Stimulated activated CD4-positive, alpha-beta T cell treated with anti-CD3 and anti-CD28 coated beads, Interleukin-12 subunit alpha, Interleukin-12 subunit beta, amount 100 ng/mL, for 24 hours (primary cell): ENCODE results near the gene ZNF575.
A peak's percentile ranks its signal among the peaks of the same experiment; 100 is the strongest.
"Not testable (repeated sequence)": the region's sequence is repeated elsewhere in the genome, so short reads cannot be mapped to it uniquely, and the experiment has no call there.

Source experiments
- DNase-seq, 2 experiments: peaks; one replicate each; pipeline ENCODE4 v3.0.0-alpha.2; 2020; ENCODE audit warnings: low read depth in 2 of 2

Gene ZNF575

DNA sequence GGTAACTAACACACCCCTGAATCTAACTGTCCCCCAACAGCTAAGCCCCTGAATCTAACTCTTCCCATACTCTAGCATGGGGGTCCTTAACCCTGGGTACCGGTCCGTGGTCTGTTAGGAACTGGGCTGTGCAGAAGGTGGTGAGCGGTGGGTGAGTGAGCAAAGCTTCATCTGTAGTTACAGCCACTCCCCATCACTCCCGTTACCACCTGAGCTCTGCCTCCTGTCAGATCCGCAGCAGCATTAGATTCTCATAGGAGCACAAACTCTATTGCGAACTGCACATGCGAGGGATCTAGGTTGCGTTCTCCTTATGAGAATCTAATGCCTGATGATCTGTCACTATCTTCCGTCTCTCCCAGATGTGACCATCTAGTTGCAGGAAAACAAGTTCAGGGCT is 22.3 kb upstream of the ZNF575 start:
- no peak for DNase-seq

DNA sequence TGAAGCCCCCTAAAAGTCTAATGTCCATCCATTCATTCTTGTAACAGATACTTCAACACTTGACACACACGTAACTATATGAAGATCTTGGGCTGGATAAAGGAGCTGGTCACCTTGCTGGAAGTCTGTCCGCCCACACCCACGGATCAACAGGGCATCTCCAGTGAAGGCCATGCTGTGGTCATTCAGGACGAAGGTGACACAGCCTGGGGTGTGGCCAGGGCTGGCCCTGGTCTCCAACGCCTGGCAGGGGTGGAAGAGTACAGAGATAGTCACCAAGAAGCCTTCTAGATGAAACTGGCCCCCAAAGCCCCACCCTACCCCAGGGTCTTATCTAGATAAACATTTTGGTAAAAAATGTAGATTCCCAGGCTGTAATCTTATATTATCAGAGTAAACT is 21.7 kb upstream of the ZNF575 start:
- no peak for DNase-seq

DNA sequence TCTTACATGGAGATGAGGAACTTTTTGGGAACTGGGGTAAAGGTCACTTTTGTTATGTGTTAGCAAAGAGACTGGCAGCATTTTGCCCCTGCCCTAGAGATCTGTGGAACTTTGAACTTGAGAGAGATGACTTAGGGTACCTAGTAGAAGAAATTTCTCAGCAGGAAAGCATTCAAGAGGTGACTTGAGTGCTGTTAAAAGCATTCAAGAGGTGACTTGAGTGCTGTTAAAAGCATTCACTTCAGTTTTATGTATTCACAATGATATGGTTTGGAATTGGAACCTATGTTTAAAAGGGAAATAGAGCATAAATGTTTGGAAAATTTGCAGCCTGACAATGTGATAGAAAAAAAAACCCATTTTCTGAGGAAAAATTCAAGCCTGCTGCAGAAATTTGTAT is 20.6 kb upstream of the ZNF575 start:
- not testable (repeated sequence) for DNase-seq

DNA sequence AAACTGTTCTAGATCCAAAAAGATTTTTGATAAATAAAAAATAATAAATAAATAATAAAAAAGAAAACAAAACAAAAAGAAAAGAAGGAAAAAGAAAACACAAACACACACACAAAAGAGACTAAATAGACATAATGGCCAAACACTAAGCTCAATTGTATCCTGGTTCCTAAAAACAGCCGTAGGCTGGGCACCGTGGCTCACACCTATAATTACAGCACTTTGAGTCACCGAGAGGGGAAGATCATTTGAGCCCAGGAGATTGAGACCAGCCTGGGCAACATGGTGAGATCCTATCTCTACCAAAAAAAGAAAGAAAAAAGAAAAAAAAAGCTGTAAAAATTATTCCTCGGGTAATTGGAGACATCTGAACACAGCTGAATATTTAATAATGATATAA is 14.9 kb upstream of the ZNF575 start:
- DNase-seq = no peak

DNA sequence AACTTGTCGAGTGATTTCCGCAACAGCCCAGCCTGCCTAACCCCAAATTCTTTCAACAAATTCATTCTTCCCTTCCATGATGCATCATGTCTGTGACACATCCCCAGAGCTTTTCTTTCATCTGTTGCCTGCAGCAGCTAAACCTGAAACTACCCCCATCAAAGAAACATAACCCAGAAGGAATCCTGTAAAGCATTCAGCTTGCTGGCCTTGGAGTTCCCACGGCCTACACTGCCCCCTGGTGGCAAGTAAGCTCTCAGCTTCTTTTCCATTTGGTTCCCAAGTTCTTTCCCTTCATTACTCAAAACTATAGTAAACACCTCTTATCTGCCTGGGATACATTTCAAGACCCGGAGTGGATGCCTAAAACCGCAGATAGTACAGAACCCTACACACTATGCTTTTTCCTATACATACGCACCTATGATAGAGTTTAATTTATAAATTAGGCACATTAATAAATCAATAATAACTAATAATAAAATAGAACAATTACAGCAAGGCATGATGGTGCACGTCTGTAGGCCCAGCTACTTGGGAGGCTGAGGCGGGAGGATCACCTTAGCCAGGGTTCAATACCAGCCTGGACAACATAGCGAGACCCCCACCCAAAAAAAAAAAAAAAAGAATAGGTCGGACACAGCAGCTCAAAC is 13.4 kb upstream of the ZNF575 start:
- DNase-seq = peak; percentile 51 to 82

DNA sequence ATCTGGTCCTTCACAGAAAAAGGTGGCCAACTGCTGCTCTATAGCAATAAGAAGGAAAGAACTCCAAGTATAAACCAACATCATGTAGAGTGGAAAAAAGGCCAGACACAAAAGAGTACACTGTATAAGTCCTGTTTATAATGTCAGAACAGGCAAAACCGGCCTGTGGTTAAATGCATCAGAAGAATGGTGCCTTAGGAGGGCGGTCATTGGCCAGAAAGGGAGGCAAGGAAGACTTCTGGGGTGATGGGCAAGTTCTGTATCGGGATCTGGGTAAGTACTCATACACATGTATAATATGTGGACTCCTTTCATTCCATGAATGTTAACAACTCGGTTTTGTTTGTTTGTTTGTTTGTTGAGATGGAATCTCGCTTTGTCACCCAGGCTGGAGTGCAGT is 10.1 kb upstream of the ZNF575 start:
- DNase-seq = no peak

DNA sequence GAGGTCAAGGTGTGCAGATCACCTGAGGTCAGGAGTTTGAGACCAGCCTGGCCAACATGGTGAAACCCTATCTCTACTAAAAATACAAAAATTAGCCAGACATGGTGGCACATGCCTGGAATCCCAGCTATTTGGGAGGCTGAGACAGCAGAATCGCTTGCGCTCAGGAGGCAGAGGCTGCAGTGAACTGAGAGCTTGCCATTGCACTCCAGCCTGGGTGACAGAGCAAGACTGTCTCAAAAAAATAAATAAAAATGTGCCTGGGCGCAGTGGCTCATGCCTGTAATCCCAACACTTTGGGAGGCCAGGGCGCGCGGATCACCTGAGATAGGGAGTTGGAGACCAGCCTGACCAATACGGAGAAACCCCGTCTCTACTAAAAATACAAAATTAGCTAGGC is 9.3 kb upstream of the ZNF575 start:
- DNase-seq = not testable (repeated sequence)

DNA sequence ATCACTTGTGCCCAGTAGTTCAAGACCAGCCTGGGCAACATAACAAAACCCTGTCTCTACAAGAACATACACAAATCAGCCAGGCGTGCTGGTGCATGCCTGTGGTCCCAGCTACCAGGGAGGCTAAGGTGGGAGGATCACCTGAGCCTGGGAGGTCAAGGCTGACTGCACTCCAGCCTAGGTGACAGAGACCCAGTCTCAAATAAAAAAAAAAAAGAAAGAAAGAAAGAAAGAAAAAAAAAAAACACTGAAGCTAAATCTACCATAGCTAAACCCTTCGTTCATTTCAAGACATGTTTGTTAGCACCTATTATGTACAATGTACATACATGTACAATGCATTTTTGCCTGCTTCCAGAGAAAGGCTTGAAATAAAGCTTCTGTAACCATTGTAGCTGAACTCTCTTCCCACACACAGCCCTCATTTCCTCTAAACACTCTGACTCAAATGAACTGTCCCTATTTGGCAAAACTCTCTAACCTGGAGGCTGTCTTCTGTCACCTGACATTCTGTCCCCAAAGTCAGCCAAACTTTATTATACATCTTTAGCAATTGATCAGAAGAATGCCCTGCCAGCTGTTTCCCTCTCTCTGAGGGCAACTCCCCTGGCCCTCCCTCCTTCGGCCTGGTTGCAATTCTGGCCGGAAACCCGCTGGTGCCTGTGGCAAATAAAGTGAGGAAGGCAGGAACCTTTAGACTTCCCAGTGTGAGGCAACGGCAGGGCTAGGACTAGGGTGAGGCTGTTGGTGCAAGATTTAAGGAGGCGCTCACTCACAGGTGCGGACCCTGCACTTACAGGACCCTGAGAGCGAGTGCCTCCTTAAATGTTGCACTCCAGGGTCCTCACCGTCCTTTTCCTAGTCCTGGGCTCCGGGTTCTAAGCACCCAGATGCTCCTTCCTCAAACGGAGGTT is 7.8 kb upstream of the ZNF575 start:
- no peak for DNase-seq

DNA sequence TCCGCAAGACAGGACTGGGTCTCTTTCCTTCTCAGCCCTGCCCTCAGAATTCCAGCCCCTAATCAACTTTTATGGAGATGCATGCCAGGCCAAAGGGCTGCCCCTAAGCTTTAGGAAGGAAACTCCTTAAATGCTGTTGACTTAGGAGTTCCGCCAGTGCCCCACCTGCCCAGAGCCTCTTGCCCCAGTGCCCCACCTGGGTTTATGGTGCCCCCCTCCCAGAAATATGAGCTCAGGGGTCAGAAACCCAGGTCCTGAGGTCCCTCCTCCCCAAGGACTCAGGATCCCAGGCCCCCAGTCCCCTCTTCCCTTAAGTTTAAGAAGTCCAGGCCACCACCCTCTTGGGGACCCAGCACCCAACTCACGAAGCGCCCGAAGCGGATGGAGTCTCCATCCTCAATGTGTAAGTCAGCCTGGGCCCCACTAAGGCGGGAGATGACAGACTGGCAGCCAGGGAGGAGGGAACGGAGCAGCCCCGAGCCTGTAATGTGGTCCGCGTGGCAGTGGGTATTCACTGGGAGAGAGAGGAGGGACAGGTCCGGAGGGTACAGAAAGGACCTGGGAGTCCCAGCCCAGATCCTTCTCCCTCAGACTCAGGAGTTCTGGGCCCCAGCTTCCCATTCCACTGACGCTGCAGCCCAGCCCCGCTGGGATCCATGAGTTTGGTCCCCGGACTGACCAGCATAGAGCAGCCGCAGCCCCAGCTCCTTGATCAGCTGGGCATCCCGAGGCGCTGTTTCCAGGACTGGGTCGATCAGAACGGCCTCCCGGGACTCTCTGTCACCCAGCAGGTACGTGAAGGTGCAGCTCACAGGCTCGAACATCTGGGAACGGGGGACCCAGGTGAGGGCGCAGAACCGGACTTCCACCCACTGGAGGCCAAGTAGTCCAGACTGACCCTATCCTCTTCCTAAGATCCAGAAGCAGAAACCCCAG is 6.9 kb upstream of the ZNF575 start:
- no peak for DNase-seq

DNA sequence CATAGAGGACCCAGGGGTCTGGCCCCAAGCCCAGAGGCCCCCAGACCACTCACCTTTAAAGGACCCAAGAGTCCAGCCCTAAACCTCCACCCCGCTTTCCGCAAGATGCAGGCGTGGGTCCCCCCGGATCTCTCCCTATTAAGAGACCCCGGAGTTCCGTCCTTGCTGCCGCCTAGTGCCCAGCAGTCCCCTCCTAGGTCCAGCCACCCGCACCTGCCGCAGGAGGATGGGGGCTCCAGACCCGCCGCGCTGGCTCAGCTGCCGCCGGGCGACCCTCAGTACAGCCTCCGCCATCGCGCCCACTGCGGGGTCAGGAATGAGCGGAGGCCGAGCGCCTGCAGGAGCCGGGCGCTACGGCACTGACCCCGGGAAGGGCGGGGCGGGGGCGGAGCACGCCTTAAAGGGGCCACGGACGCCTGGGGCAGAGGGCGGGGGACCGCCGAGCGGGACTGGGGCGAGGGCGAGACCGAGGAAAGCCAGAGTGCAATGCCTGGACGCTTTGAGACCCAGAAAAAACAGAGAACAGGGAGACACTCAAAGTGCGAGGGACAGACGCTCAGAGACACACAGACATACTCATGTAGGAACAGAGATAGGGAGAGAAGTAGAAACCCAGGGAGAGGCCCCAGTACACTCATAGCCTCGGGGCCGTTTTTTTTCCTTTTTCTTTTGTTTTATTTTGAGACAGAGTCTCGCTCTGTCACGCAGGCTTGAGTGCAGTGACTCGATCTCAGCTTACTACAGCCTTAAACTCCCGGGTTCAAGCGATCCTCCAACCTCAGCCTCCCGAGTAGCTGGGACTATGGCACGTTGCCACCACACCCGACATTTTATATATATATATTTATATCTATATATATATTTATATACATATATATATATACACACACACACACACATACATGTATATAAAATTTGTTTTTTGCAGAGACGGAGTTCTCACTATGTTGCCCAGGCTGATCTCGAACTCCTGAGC is 5.8 kb upstream of the ZNF575 start, which contains the start of gene ETHE1:
Gene ETHE1 (minus strand): TSS at position 318 of the 976 bp plus-strand sequence. CDS start 24 bp downstream, at position 294.
- DNase-seq = peak; percentile 55 to 80

DNA sequence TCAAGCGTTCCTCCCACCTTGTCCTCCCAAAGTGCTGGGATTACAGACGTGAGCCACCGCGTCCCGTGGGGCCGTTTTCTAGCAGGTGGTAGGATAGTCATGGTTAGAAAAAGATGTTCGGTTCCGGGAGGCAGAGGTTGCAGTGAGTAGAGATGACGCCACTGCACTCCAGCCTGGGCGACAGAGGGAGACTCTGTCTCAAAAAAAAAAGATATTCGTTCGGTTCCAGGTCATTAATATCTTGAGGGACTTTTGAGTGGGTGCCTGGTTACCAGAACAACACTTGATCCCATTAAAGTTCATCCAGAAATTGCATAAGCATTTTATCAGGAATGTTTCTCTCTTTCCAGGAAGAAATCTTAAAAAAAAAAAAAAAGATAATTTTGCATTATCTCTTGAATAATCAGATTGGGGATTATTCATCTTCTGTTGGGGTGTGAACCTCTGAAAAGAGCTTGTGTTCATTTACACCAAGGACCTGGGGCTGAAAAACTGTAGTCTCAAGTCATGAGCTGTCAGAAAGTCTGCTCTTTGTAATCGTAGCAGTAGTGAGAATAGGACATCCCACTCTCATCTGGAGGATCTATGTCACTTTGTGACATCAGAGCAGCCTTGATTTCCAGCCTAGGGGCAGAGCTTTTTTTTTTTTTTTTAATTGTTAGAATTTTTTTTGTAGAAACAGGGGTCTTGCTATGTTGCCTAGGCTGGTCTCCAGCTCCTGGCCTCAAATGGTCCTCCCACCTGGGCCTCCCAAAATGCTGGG is 4.9 kb upstream of the ZNF575 start:
- no peak for DNase-seq

DNA sequence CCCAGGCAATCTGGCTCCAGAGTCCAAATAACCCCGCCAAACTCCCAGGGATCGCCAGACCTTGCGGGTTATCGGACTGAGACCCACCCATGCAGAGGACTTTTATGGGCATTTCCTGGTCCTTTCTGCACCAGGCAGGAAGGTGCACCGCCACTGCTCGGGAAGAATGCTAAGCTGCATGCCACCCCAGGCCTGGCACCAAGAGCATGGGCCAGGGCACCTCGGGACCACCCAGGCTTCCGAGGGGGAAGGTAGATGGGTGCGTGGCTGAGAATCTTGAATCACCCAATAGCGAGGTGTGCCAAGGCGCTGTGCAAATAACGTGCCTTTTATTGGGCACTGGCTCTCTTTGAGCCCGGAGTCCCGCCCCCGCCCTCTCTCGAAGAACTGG is 422 bp upstream of the ZNF575 start:
- DNase-seq = no peak

DNA sequence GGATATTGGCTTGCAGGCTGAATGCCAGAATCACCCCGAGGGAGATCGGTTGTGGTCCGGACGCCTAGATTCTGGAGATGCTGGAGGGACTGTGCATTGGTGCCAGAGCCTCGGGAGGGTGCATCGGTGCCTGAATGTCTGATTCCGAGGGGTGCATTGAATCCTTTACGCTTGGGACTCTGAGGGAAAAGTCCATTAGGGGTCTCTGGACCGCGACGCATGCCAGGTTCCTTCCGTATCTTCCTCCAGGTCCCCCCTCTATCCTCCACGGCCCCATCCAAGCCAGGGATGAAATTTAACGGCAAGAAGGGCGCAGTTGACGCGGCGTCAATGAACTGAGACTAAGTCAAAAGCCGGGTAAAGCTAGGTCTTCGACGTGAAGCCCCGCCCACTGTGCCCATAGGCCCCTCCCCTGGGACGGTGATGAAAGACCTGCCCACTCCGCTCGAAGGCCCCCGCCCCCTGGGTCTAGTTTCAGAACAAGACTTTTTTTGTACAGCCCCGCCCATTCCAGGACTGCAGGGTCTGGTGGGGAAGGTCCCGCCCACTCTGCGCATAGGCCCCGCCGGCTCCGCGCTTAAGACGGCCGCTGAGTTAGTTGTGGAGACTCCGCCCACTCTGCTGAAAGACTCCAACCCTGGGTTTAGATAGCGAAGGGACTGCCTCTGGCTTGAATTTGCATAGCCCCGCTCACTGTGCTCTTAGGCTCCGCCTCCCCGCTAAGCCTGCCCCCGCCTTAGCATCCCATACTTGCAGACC is 737 bp downstream of the ZNF575 start:
- DNase-seq = peak; percentile 75 to 94

DNA sequence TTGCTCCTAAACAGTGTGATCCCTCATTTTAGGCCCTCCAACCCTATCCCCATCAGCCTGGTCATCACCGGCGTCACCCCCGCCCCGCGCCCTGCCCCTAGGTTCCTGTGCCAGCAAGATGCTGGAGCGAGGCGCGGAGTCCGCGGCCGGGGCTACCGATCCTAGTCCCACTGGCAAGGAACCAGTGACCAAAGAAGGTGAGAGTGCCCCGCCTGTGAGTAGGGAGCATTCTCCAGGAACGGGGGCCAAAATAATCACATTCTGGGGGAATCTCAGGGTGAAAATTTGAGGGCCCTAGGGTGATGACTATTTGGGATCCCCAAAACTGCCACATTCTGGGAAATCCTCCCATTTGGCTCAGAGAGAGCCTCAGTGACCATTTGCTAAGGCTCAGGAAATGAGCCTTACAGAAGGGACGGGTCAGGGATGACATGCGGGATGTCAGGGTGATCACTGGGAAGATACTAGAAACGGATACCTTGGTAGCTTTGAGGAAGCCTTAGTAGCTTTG is 1.4 kb downstream of the ZNF575 start:
- no peak for DNase-seq

DNA sequence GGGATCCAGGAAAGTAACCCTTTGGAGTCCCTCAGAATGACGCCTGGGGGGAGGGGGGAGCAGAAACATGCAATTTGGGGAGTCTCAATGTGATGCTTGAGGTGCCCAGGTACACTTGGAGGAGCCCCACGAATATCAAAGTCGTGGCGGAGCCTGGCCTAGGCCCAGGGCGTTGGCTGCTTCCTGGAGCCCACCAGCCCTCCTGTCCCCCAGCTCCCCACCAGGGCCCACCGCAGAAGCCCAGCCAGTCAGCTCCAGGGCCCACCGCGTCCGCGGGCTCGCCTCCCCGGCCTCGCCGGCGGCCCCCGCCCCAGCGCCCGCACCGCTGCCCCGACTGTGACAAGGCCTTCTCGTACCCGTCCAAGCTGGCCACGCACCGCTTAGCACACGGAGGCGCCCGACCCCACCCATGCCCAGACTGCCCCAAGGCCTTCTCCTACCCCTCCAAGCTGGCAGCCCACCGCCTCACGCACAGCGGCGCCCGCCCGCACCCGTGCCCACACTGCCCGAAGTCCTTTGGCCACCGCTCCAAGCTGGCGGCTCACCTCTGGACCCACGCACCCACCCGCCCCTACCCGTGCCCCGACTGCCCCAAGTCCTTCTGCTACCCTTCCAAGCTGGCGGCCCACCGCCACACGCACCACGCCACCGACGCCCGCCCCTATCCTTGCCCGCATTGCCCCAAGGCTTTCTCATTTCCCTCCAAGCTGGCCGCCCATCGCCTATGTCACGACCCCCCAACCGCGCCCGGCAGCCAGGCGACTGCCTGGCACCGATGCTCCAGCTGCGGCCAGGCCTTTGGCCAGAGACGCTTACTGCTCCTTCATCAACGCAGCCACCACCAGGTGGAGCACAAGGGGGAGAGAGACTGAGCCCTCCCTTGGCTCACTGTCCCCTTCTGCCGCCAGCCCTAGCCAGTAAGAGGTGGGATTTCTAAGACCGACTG is 2.1 kb downstream of the ZNF575 start:
- DNase-seq = no peak

DNA sequence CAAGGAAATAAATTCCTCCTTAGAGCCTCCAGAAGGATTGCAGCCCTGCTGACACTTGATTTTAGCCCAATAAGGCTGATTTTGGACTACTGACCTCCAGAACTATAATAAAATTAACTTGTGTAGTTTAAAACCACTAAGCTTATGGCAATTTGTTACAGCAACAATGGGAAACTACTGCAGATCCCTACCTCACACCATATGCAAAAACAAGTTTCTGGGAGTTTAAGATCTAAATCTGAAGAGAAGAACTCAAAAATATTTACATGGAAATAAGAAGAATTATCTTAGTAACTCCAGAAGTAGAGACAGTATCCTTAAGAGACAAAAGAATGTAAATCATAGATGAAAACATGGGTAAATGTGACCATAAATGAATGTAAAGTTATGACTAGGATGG is 5.9 kb downstream of the ZNF575 start:
- DNase-seq = no peak

DNA sequence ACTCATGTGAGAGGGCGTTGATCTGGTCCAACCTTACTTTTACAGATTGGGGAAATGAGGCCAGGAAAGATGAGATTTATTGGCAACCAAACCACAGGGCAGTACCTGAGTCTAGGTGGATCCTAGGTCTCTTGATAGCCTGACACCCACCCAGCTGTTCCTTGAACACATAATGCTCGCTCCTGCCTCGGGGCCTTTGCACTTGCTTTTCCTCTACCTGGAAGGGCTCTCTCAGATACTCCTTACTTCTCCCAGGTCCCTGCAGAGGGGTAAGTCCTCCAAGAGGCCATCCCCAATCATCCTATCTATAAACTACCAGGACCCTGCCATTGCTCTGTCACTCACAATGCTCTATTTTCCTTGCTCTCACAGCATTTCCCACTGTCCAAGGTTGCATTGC is 7.4 kb downstream of the ZNF575 start:
- DNase-seq = no peak
